Hippocampal formation (tissue), 2 donors: Measurements from ENCODE around the gene AKAP6.
"Not testable (repeated sequence)": the region's sequence is repeated elsewhere in the genome, so short reads cannot be mapped to it uniquely, and the experiment has no call there.

ENCODE experiments used
- DNase-seq, 2 donors: peaks; one replicate each; lab custom pipeline; 2025; lab: John Stamatoyannopoulos, UW

AKAP6 gene

DNA sequence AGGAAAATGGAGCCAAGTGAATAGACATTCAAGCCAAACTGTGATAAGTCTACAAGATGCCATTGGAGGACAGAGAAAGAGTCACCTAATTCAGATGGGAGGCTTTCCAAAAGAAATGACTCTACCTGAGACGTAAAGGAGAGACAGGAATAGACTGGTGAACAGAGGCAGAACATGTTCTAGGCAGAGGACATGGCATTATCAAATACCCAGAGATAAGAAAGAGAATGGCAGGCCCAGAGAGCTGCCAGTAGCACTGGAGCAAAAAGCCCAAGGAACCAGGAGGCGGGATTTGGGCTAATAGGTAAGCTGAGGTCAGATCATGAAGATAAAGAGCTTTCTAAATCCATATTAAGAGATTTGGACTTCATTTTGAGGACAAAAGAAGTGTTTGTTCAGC, 207.1 kb downstream of the AKAP6 start:
- no peak for DNase-seq

DNA sequence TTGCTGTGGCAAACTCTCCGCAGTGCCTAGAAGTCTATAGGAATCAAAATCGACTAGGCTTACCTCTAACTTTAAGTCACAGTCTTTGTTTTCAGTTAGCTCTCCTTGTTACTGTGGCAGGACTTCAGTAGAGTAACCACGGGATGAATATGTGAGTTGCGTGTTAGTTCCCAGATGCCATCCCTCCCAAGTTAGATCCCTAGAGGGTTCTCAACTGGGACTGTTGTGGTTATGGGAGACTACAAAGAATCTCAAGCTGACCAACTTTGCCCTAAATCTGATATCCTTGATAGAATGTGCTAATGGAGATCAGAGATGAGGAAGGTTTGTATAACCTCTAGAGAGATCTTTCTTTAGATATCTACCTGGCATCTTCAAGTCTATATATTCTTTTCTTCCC, 208.1 kb downstream of the AKAP6 start:
- no peak for DNase-seq

DNA sequence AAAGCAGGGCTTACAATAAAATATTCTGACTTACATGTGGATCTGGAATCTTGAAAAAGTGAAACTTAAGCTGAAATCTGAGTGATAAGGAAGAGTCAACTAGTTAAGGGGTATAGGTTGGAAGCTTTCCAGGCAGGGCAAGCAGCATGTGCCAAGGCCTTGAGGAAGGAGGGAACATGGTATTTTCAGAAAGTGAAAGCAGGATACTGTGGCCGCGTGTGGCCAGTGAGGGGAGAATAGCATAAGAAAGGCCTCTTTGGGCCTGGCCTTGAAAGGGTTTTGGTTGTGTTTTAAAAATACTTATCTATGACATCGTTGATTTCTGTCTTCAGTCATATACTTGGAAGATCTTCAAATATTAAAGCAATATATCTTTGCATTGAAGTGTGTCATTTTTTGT, 213.4 kb downstream of the AKAP6 start:
- no peak for DNase-seq

DNA sequence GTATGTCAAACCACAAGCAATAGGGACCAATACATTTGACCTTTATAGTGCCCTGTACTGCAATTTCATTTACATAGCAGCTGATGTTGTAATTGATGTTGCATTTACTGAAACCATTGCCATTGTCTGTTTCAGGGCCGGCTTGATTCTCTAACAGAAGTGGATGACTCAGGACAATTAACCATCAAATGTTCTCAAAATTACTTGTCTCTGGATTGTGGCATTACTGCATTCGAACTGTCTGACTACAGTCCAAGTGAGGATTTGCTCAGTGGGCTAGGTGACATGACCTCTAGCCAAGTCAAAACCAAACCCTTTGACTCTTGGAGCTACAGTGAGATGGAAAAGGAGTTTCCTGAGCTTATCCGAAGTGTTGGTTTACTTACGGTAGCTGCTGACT, 216.0 kb downstream of the AKAP6 start:
- no peak for DNase-seq

DNA sequence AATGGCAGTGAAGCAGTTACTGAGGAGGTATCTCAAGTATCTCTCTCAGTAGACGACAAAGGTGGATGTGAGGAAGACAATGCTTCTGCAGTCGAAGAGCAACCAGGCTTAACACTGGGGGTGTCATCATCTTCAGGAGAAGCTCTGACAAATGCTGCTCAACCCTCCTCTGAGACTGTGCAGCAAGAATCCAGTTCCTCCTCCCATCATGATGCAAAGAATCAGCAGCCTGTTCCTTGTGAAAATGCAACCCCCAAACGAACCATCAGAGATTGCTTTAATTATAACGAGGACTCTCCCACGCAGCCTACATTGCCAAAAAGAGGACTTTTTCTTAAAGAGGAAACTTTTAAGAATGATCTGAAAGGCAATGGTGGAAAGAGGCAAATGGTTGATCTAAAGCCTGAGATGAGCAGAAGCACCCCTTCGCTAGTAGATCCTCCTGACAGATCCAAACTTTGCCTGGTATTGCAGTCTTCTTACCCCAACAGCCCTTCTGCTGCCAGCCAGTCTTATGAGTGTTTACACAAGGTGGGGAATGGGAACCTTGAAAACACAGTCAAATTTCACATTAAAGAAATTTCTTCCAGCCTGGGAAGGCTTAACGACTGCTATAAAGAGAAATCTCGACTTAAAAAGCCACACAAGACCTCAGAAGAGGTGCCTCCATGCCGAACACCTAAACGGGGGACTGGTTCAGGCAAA, 216.6 kb downstream of the AKAP6 start:
- DNase-seq = no peak

DNA sequence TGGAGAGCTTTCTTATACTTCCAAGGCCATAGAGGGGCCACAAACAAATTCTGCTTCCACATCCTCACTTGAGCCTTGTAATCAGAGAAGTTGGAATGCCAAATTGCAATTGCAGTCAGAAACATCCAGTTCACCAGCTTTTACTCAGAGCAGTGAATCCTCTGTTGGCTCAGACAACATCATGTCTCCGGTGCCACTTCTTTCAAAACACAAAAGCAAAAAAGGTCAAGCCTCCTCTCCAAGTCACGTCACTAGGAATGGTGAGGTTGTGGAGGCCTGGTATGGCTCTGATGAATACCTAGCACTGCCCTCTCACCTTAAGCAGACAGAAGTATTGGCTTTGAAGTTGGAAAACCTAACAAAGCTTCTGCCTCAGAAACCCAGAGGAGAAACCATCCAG, 217.1 kb downstream of the AKAP6 start:
- DNase-seq = no peak

DNA sequence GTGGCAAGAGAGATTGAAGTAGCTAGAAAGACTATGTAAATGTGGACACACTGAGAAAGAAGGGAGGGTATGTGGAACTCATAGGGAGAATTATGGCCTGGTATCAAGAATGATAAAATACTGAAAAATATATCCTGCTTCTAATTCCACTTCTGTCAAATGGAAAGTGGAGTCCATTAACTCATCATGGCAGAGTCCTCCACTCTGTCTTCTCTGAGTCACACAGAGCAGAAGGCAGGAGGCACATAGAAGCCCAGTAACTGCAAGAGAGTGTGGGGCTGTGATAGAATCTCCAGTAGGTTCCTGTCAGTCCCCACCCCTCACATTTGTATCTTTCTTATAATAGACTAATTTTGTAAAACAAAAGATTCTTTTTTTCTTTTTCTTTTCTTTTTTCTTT, 223.7 kb downstream of the AKAP6 start:
- DNase-seq = no peak

DNA sequence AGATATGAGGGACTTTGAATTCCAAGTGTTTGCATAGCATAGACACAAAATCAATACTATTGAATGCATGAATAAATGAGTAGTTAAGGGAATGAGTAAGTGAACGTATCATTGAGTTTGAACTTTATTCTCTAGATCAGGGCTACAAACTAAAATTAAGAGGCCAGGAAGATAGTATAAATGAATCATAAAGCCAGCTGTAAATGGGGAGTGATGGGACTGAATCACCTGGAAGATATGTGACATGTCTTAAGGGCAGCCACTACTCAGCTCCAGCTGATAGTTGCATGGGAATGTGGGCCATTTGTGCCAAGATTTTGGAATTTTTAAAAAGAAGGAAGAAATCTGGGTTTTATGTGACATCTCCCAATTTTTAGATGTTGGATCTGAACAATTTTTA, 229.9 kb downstream of the AKAP6 start:
- DNase-seq = no peak

DNA sequence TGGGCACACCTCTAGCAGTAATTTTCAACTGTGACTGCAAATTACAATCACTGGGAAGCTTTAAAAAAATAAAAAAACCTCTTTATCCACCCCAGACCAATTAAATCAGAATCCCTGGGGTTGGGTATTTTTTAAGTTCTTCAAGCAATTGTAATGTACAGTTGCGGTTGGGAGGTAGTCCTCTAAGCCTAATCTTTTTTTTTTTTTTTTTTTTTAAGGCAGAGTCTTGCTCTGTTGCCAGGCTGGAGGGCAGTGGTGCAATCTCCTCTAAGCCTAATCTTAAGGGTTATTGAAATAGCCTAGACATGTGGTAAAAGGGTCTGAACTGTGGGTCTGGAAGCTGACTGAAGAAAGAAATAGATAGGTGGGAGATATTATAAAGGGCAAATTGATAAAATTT, 230.5 kb downstream of the AKAP6 start:
- DNase-seq = no peak

DNA sequence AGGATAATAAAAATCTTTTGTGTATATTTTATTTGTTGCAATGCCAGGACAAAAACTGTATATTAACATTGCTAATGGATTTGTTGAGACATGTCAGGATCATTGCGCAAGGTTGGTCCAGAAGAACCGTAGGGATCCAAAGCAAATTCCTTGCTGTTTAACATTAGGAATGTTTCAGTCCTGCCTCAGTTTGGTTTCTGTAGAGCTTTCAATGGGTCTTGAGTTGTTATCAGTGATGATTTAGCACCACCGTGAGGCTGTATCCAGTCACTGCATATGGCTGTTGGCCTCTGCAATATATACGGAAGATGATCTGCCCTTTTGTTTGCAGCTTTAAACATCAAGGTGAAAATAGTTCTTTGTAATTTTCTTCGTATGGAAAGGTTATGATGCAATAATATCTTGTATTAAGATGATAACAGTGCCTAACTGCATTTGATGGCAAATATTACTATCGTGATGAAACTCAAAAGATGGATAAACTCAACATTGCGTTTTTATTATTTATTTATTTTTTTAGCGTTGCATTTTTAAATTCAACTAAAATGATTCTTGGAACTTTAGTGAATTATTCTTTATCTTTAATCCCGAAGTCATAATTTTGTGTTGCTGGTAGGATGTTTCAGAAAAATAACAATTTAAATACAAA, 231.2 kb downstream of the AKAP6 start:
- DNase-seq = peak; percentile 49 to 86

DNA sequence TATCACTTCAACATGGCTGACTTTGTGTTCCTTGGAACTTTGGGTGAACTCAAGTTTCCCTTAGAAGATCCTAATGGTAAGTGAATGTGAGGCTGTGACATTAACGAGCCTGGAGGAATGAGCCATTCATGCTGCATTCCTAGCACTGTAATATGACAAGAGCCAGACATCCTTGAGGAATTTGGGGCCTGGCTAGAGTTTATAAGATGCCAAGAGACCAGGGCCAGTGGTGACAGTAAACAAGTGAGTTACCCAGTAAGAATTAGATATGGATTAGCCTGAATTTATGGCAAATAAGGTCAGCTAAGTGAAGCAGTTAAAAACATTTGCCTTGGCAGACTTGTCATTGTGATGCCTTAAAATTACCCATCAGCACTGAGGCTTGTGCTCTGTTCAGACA, 232.4 kb downstream of the AKAP6 start:
- DNase-seq = no peak

DNA sequence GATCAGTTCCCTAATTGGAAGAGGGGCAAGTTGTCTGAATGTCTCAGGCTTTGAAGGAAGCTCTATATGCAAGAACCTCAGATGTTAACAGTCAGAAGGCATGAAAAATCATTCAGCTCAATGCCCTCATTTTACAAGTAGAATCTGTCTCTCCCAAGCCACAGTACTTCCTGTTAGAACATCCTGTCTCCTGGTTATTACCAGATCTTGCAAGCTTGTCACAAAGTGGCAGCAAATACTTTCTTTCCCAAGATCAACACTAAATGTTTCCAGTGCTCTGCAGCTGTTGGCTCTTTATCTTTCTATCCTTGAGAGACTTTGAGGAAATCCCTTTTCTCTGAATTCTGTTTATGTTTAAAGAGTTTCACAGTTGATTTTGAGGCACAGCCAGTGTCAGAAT, 235.5 kb downstream of the AKAP6 start:
- DNase-seq = peak in 1 of 2 donors; percentile 33

DNA sequence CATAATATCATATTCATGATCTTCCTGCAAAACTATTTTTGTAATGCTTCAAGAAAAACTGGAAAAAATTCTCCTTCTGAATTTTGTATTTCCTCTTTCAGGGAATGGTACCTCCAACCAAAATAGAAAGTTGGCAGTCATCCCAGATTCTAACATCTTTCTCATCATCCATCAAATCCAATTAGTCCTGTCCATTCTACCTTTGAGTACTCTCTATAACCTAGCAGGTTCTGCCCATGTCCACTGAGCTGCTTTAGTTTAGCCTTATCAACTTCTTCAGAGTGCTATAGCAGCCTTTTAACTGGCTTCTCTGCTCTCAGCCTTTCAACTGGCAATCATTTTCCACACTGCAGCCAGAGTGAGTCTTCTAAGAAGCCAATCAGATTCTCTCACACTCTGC, 236.2 kb downstream of the AKAP6 start:
- DNase-seq = no peak

DNA sequence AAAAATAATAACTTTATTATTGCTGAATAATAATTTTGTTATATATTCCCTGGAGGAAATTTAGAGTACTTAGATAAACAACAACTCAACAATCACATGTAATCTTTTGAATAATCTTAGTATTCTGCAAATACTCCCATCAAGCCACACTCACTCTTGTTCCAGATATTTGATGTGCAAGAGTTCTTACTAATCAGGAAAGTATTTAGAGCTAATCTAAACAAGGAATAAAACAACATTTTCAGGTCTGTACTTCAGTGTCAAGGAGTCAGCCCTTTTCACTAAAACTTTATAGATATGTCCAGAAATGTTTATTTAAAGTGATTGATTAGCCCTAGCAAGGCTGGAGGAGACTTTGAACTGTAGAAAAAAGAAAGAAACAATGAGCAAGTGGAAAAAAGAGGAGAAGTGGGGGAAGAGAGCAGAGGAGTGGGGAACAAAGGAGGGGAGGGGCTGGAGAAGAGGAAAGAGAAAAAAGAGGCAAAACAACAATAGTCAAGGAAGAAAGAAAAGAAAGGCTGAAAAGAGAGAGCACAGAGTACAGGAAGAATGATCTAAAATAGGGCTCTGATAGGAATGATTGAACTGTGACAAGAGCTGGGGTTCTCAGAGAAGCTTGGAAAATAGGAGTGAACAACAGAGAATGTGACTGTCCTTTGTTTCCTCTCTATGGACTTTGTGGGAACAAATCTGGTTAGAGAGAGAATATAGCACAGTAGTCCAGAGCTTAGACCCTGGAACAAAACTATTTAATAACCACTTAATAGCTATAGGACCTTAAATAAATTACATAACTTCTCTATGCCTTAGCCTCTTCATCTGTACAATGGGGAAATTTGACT, 238.7 kb downstream of the AKAP6 start:
- peak in 1 of 2 donors; percentile 42 for DNase-seq

DNA sequence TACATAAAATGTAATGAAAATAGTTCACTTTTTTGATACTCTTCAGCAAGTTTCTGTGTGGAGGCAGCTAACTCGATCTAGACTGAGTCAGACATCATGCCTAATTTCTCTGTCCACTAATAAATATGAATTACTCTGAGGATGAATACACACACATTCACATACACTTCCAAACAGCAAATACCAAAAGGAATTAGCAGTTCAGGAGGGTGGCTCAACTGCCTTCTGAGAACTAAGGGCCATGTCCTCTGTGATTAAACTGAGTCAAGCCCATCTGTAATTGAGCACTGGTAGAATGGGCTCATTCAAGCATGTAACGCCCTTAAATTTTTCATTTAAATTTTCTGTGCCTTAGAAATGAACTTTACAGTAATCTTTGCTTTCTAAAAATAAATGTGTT, 242.5 kb downstream of the AKAP6 start:
- DNase-seq = no peak

DNA sequence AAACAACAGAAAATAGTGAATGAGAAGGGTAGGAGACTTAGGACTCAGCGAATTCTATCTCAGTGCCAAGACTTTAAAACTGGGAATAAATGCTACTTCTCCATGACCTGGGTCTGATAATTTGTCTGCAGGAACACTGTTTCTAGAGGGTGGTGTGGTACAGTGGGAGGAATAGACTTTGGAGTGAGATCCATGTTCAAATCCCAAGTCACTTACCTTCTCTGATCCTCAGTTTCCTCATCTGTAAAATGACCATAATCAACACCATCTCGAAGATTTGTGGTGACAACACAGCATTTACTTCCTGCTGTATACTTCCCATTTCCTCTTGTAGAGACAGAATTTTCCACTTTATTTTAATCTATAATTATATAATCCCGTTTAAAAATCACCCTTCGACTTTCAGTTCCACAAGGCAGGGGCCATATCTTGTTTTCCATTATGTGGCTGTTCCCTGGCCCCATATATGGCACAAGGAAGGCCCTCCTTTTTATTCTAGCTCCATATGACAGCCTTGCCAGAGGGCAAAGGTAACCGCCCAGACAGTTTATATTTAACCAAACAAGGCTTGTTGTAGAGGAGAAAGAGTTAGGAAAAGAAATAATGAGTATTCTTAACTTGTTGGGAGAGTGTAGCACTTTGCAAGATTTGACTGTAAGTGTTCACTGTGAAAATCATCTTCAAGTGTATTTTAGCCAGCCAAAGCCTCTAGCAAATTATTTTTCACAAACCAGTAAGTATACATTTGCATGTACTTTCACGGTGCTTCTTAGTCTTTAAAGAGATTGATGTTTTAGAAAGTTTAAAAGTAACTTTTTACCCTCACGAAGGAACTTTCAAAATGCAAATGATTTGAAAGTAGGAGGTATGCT, 243.1 kb downstream of the AKAP6 start:
- no peak for DNase-seq

DNA sequence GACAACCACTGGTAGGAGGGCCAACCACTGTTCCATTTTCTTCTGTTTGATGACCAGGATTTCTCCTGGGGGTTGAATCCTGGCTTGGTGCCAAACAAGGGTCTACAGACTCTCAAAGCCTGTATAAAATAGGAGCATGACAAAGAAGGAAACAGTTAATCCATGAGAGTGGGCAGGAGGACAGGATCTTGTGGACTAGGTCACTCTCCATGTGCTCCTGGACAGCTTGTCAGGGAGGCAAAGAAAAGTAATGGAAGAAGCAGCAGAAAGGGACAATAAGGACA, 243.7 kb downstream of the AKAP6 start:
- no peak for DNase-seq

DNA sequence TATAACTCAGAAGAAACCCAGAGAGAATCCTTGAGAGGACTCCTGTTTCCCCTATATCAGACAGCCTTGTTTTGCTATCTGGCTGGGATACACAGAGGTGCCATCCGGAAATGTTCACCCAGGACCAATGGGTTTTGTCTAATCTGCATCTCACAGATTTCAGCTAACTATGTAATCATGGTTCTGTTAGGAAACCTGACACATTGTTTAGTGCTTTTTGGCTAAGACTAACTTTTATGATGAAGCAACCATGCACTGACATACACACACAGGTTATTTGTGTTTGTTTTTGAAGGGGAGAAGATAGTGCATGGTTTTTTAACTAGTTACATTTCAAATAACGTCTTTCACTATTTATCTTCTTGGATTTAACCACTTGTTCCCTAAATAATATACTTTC, 245.2 kb downstream of the AKAP6 start:
- no peak for DNase-seq

DNA sequence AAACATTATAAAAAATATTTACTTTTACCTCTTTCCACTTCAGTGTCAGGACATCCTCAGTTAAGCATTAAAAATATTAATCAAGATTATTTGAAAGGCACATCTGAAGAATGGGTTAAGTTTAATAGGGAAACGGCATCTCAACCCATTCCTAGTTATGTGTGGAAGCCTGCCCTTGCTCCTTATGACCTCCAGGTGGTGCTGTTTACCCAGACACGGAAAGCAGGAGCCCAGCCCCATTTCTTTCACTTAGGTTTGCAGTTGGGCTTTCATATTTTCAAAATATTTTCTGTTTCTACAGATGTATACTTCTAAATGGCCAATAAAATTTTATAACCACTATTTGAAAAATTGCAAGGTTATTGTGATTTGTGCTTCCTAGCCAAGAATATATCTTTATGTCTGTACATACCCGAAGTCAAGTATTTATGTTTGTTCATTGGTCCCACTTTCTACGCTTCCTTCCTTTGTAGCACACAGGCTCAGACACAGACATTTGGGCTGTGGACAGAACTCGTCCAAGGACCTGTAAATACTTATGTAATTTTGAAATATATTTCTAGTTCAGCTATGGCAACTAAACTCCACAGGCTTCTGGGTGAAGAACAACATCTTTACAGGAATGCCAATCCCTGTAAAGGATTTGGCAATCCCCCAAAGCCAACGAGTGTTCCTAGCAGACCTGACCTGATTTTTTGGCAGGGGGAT, 247.1 kb downstream of the AKAP6 start:
- peak; percentile 33 to 84 for DNase-seq

DNA sequence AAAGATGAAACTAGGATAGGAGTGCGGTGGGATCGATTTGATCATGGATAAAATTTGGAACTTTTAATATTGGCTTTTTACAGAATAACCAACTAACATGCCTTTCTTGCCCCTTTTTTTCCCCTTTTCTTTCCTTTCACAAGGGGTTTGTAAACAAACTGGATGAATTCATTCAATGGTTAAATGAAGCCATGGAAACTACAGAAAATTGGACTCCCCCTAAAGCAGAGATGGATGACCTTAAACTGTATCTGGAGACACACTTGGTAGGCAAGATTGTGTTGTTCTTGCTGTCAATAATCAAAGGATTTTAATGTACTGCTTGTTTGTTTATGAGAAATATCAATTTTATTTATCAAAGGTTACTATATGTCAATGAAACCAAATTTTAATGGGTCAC, 247.9 kb downstream of the AKAP6 start:
- DNase-seq = no peak

DNA sequence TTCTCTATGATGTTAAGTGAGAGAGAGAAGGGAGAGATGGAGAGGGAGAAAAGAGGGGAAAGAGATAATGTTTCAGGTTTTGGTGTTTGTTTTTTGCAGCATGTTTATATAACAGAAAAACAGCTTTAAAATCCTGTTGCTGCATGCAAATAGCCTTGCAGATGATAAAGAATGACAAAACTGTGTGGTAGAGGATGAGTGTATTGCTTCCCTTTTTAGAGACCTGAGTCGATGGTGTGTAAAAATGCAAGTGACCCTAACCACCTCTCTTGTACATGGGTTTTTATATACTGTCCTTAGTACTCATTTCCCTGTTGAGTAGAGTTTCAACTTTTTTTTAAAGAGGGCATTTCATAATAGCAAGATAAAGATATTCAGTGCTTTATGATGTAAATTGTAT, 249.1 kb downstream of the AKAP6 start:
- DNase-seq = no peak

DNA sequence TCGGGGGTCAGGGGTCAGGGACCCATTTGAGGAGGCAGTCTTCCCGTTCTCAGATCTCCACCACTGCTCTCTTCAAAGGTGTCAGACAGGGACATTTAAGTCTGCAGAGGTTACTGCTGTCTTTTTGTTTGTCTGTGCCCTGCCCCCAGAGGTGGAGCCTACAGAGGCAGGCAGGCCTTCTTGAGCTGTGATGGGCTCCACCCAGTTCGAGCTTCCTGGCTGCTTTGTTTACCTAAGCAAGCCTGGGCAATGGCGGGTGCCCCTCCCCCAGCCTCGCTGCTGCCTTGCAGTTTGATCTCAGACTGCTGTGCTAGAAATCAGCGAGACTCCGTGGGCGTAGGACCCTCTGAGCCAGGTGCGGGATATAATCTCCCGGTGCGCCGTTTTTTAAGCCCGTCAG, 254.3 kb downstream of the AKAP6 start:
- DNase-seq = not testable (repeated sequence)
